K562 (cell line): Measurements from ENCODE around the gene UGT1A9.

Experiments used
- CCNT2 ChIP-seq: IDR thresholded peaks from 2 replicates; pipeline ENCODE4 v1.6.1; 2011; ENCODE audit warnings: borderline replicate concordance, low read depth, mild to moderate bottlenecking, moderate library complexity, mixed read lengths, low read length; ENCODE audit not compliant: insufficient read length; ENCODE audit errors: extremely low read depth
- EGR1 ChIP-seq: fragments of 450-650 bp; conservative IDR thresholded peaks from 2 replicates; pipeline ENCODE4 v1.6.1; 2017; ENCODE audit warnings: mild to moderate bottlenecking
- NCOA2 ChIP-seq, 2 experiments: fragments of 450-650 bp; IDR thresholded peaks; 2 replicates each; pipeline ENCODE4 v1.6.1; 2018; ENCODE audit warnings: mild to moderate bottlenecking in 2 of 2, moderate library complexity in 1 of 2; ENCODE audit not compliant: partially characterized antibody in 2 of 2
- POLR2A ChIP-seq: fragments of 450-650 bp; conservative IDR thresholded peaks from 2 replicates; pipeline ENCODE4 v1.6.1; 2016
- ZBTB7A ChIP-seq: IDR thresholded peaks from 2 replicates; pipeline ENCODE4 v1.6.1; 2011; ENCODE audit warnings: low read depth, mild to moderate bottlenecking, low read length, moderate library complexity, borderline replicate concordance; ENCODE audit not compliant: control insufficient read depth
- ZNF253 ChIP-seq: fragments of 250-450 bp; sonication (Bioruptor Pico); conservative IDR thresholded peaks from 2 replicates; pipeline ENCODE4 v1.6.1; 2021; ENCODE audit warnings: mild to moderate bottlenecking
- ZNF311 ChIP-seq: fragments of 250-450 bp; sonication (Bioruptor Pico); IDR thresholded peaks from 2 replicates; pipeline ENCODE4 v1.4.0; 2020; ENCODE audit warnings: mild to moderate bottlenecking, moderate library complexity
- ZNF324 ChIP-seq: fragments of 250-450 bp; sonication (Bioruptor Pico); IDR thresholded peaks from 2 replicates; pipeline ENCODE4 v1.4.0; 2020; ENCODE audit warnings: mild to moderate bottlenecking
- TF ChIP-seq, protein P1 (sequence below): fragments of 450-650 bp; formaldehyde crosslinking; IDR thresholded peaks from 2 replicates; pipeline ENCODE4 v1.4.0; 2020; ENCODE audit warnings: mild to moderate bottlenecking, mixed read lengths

DNA sequence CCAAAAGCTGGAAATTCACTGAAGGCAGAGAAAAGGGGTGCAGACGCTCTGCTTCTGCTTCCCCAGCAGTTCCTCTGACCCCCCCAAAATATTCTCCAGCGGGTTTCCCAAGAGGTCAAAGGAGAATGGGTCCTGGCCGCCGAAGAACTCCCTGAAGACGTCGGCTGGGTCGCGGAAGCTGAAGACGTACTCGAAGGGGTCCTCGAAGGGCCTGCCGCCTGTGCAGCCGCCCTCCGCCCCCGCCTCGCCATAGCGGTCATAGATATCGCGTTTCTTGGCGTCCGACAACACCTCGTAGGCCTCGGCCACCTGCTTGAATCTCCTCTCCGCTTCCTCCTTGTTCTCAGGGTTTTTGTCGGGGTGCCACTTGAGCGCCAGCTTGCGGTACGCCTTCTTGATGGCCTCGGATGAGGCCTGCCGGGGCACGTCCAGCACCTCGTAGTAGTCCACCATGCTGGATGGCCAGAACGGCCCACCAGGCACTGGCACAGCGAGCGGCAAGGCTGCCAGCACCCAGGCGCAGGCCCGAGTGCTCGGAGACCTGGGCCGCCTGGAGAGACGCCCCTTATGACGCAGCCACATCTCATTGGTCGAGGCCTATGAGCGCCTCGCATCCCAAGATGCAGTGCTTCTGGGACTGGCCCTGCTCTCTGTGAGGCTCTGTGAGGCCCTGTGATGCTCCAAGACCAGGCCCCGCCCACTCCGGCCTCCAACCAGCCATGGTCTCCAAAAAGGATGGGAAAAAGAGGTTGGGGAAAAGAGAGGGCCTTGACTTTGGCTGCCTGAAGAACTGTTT, 72.0 kb downstream of the UGT1A9 start:
- TF ChIP-seq POLR2A (no peak), CCNT2 (no peak), ZNF324 (CRISPR knock-in tag) (no peak), ZNF253 (no peak), NCOA2 (IDR thresholded peaks at IDR 0.05; ENCODE audit: partially characterized antibody in 2 of 2) (no peak), EGR1 (no peak), ZNF311 (CRISPR knock-in tag) (no peak), ZBTB7A (no peak)
- TF ChIP-seq, protein P1, sequence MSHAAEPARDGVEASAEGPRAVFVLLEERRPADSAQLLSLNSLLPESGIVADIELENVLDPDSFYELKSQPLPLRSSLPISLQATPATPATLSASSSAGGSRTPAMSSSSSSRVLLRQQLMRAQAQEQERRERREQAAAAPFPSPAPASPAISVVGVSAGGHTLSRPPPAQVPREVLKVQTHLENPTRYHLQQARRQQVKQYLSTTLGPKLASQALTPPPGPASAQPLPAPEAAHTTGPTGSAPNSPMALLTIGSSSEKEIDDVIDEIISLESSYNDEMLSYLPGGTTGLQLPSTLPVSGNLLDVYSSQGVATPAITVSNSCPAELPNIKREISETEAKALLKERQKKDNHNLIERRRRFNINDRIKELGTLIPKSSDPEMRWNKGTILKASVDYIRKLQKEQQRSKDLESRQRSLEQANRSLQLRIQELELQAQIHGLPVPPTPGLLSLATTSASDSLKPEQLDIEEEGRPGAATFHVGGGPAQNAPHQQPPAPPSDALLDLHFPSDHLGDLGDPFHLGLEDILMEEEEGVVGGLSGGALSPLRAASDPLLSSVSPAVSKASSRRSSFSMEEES (CRISPR knock-in tag), result no peak
